GM12872 (cell line): Measurements from ENCODE around the gene AASDH.

Experiments used
- TF ChIP-seq, protein P1 (sequence below): IDR thresholded peaks from 3 replicates; pipeline ENCODE4 v1.5.1; 2011; ENCODE audit warnings: low read depth, mild to moderate bottlenecking, low read length, moderate library complexity; ENCODE audit not compliant: insufficient read depth

Gene AASDH, protein sequence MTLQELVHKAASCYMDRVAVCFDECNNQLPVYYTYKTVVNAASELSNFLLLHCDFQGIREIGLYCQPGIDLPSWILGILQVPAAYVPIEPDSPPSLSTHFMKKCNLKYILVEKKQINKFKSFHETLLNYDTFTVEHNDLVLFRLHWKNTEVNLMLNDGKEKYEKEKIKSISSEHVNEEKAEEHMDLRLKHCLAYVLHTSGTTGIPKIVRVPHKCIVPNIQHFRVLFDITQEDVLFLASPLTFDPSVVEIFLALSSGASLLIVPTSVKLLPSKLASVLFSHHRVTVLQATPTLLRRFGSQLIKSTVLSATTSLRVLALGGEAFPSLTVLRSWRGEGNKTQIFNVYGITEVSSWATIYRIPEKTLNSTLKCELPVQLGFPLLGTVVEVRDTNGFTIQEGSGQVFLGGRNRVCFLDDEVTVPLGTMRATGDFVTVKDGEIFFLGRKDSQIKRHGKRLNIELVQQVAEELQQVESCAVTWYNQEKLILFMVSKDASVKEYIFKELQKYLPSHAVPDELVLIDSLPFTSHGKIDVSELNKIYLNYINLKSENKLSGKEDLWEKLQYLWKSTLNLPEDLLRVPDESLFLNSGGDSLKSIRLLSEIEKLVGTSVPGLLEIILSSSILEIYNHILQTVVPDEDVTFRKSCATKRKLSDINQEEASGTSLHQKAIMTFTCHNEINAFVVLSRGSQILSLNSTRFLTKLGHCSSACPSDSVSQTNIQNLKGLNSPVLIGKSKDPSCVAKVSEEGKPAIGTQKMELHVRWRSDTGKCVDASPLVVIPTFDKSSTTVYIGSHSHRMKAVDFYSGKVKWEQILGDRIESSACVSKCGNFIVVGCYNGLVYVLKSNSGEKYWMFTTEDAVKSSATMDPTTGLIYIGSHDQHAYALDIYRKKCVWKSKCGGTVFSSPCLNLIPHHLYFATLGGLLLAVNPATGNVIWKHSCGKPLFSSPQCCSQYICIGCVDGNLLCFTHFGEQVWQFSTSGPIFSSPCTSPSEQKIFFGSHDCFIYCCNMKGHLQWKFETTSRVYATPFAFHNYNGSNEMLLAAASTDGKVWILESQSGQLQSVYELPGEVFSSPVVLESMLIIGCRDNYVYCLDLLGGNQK

DNA sequence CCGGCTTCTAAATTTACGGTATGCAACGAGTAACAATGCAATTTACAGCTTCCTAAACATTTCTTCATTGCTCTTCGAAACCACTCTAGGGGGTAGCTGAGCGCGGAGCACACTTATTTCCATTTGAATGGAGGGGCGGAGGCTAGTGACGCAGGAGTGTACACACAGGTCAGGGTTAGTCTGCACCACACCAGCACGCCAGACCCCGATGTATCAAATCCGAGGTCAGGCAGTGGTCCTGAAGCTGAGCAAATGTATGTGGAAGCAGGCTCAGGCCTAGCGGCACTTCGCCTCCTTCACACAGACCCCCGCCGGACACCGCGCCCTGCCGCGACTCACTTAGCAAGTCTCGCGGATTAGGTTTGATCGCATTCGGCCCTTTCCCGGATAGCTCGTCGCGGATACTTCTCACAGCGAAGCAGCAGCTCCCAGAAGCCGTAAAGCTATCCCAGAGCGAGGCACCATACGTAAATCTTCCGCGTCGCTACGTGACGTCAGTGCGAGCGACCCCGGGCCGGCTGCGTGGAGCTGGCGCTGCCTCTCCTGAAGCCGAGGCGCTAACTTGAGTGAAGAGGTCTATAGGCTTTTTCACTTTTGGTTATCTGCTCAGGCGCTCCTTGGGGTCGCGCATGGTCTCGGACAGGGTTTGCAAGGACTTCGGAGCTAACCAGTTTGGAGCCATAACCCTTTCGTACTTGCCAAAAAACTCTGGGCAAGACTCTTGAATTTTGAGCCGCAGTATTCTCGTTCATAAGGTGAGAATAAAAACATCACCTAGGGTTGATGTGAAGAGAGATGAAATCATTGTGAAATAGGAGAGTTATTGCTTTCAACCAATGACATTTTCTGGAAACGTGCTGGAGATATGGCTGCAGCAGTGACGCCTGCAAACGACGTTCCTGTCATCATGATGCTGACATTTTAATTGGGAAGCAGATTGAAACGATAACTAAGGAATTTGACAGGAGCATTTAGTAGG lies at the start of gene AASDH:
Gene AASDH (minus strand): TSS at position 469 of the 979 bp plus-strand sequence. CDS start 3,192 bp downstream, outside the sequence.
- TF ChIP-seq, protein P1, sequence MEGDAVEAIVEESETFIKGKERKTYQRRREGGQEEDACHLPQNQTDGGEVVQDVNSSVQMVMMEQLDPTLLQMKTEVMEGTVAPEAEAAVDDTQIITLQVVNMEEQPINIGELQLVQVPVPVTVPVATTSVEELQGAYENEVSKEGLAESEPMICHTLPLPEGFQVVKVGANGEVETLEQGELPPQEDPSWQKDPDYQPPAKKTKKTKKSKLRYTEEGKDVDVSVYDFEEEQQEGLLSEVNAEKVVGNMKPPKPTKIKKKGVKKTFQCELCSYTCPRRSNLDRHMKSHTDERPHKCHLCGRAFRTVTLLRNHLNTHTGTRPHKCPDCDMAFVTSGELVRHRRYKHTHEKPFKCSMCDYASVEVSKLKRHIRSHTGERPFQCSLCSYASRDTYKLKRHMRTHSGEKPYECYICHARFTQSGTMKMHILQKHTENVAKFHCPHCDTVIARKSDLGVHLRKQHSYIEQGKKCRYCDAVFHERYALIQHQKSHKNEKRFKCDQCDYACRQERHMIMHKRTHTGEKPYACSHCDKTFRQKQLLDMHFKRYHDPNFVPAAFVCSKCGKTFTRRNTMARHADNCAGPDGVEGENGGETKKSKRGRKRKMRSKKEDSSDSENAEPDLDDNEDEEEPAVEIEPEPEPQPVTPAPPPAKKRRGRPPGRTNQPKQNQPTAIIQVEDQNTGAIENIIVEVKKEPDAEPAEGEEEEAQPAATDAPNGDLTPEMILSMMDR, result no peak

DNA sequence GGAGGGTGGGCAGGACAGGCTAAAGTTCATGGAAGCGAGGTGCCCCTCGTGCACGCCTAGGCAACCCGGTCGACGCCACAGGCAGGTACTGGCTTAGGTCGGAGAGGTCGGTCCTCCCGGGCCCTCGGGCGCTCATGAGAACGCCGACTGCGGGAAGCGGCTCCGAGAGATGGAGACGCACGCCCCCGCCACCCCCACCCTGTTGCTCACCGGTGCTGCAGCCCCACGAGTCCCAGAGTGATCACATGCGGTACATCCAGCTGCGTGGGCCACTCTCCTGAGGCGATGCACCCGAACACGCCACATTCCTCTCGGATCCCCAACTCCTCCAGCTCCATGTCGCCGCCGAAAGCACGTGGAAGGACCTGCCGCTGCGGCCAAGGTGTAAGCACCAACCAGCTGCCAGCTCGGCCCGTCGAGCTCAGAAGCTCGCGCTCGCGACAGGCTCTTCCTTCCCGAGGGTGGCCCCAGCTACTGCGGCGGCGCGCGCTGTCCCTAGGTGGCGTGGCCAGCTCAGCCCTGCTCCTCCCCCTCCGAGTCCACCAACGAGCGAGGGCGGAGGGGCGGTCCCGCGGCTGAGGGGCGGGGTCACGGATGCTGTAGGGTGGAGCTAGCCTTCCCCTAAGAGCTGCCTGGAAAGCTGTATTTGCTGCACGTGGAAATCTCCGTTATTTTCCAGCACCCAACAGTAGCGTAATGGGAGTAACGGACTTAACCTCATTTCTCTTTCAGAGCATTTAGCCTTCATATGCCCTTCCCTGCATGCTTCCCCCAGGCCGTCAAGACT lies 48.0 kb upstream of the AASDH start, which contains the start of gene PPAT:
Gene PPAT (minus strand): TSS at position 476 of the 787 bp plus-strand sequence. CDS start 138 bp downstream, at position 338.
- TF ChIP-seq, protein P1, result no peak

DNA sequence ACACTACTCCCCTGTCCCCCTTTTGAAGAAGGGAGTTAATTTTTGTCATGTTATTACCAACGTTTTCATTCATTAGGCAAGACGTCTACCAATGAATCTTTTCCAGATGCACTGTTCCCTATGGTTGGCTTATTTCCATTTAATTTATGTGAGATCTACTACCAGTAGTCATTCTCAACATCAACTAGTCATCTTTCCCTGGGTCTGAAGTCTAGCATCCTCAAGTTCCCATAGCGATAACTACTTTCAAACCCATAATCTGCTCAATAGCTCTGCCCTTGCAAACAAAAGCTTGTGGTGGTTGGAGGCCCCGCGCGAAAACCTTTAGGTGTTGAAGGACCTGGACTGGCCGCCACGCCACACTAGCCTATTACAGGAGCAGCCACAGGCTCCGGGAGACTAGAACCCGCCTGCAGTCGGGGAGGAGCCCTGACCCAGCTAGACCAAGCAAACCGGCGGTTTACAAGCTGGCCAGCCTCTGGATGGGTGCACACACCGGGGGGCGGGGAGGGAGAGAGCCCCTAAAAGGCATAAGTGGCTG lies 47.4 kb upstream of the AASDH start:
- TF ChIP-seq, protein P1, result no peak

DNA sequence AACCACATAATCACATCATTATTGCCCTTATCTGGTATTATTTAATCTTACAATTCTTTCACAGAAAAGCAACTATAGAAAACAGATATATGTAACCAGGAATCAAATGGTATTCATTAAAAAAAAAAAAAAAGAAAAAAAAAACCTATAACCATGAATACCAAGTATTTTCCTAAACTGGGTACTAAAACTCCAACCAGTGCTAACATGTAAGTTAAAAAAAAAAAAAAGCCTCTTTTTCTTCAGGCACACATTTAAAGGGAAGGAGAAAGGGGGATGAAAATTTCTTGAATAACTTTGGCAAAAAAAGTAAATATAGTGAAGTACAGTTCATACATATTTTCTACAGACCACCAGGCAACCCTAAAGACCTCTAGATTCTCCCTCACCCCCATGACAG lies 46.0 kb upstream of the AASDH start:
- TF ChIP-seq, protein P1, result no peak

DNA sequence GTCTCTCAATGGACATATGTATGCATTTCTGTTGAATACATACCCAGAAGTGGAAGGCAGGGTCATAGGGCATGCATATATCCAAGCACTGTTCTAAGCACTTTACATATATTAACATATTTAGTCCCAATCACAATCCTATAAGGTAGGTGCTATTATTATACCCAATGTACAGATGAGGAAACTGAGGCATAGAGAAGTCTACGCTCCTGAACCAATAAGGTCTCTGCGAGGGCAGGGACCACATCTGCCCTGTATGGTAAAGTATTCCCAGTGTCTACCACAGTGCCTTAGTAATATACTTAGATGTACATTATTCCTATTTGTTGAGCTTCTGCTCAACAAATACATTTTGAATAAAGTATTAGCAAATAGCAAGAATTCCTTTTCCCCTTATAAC lies 42.9 kb upstream of the AASDH start:
- TF ChIP-seq, protein P1, result no peak

DNA sequence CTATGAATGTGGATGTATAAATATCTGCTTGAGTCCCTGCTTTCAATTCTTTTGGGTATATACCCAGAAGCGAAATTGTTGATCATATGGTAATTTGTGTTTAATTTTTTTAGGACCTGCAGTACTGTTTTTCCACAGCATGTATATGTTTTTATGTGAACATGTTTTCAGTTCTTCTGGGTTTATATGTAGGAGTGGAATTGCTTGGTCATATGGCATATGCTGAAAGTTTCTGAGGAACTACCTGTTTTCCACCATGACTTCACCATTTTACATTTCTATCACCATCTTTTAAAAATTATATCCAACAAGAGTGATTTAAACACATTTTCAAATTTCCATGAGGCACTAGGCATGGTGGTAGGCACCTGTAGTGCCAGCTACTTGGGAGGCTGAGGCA lies 39.9 kb upstream of the AASDH start:
- TF ChIP-seq, protein P1, result no peak
